Fibroblast of skin of abdomen (primary cell): ENCODE measurements around the gene ATOH8.

Experiments used
- DNase-seq: peaks from one replicate; pipeline ENCODE4 v3.0.0-alpha.2; 2013

Gene ATOH8

GRCh38 chr2:85719609-85720240 is 34.1 kb upstream of the ATOH8 start:
- no peak for DNase-seq

DNA sequence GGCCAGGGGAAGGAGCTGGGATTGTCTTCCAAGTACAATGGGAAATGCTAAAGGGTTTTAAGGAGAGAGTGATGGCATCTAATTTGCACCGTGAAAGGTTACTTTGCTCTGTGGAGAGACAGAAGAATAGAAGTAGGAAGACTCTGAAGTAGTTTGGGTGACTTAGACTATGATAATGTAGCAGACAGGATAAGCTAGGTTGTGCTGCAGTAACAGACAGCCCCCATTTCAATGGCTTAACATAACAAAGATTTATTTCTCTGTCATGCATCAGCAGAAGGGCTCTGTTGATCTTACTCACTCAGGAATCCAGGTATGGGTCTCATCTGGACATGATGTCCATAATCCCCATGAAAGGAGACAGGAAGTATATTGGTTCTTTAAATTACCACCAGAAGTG is 33.3 kb upstream of the ATOH8 start:
- DNase-seq, result no peak

- DNase-seq, result no peak
These were observed 32.1 kb upstream of the ATOH8 start for GRCh38 chr2:85721641-85722040.

DNA sequence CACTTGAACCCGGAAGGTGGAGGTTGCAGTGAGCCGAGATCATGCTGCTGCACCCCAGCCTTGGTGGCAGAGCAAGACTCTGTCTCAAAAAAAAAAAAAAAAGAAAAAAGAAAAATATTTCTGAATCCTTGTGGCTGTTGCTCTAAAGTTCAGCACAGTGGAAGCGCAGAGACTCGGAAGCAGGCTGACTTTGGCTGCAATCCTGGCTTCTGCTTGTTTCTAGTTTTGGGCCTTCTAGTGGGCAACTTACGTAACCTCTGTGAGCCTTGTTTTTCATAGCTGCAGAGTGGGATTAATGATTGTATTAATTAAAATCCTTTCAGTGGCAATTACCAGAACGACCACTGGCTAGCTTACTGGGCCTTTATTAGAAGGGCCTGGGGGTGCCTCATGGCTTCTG is 31.3 kb upstream of the ATOH8 start:
- DNase-seq, result no peak

DNA sequence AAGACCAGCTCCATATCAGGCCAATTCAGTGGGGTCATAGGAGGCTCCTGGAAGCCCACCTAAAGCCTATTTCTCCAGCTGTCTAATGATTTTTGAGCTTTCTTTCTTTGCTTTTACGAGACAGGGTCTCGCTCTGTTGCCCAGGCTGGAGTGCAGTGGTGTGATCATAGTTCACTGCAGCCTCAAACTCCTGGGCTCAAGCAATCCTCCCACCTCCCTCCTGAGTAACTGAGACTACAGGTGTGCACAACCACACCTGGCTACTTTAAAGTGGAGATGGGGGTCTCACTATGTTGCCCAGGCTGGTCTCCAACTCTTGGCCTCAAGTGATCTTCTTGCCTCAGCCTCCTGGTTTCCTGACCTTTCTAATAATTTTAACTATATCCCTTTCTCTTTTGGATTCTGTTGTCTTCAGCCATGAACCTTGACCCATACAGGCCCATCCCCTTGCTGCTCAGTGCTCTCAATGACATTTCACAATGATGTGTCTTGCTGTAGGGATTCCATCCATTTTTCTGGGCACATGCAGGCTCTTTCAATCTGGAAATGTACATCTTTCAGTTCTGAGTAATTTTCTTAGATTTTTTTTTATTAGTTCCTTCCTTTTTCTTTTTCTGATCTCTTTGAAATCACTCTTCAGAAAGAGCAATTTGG is 30.0 kb upstream of the ATOH8 start:
- DNase-seq, result peak; percentile 51

DNA sequence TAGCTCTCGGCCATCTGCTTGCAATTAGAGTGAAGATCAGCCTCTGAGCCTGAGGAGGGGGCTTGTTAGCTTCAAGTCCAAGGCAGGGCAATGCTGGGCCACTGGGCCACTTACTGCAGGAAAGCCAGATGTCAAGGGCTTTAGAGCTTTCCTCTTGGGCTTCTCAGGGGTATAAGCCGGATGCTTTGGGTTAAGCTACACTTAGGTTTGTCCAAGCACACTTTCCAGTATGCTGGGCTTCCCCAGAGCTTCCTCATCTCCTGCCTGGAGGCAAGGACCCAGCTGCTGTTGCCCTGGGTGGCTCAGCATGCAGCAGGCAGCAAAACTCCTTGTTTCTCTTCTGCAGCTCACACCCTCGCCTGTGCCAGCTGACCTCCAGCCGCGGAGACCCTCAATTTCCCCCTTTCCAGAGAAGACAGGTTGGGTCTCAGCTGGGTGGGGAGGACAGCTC is 29.0 kb upstream of the ATOH8 start:
- no peak for DNase-seq

GRCh38 chr2:85725451-85725850 is 28.3 kb upstream of the ATOH8 start:
- no peak for DNase-seq

GRCh38 chr2:85727798-85728197 is 26.0 kb upstream of the ATOH8 start:
- DNase-seq, result no peak

GRCh38 chr2:85728342-85728741 is 25.4 kb upstream of the ATOH8 start:
- no peak for DNase-seq

DNA sequence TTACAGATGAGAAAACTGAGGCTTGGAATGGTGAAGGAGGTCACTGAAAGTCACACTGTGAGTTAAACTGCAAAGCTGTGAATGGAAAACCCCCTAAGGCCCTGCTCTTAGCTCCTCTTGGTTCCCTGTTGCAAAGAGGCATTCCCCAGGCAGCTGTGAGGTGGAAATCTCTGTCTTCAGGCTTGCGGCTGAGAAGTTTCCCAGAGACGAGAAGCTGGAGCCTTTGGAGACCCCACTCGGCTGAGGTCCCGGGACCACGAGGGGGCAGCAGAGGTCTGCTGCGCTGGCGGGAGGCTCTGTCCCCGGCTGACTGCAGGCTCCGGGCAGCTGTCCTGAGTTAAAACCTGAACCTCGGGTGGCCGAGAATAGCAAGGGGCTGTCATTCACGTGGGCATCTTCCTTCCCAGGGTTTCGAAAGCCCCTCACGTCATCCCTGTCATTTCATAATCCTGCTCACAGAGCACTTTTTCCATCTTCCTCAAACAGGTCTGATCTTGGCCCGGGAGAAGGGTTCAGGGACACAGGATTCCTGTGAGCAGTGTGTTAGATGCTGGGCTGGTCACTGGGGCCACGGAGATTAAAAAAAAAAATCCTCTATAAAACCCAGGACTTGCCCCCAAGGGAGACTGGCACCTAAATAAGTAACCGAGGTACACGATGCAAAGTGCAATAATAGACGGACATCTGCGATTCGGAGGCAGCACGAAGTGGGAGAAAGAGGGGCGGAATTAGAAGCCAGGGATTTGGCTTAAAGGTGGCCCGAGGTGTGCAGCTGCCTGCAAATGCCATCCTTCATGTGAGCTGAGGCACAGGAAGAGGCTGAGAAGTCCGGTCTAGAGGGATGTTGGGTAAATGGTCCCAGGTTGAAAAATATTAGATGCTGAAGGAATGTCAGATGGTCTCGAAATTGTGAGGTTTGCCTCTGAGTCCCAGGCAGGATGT is 24.6 kb upstream of the ATOH8 start:
- DNase-seq, result peak; percentile 75

DNA sequence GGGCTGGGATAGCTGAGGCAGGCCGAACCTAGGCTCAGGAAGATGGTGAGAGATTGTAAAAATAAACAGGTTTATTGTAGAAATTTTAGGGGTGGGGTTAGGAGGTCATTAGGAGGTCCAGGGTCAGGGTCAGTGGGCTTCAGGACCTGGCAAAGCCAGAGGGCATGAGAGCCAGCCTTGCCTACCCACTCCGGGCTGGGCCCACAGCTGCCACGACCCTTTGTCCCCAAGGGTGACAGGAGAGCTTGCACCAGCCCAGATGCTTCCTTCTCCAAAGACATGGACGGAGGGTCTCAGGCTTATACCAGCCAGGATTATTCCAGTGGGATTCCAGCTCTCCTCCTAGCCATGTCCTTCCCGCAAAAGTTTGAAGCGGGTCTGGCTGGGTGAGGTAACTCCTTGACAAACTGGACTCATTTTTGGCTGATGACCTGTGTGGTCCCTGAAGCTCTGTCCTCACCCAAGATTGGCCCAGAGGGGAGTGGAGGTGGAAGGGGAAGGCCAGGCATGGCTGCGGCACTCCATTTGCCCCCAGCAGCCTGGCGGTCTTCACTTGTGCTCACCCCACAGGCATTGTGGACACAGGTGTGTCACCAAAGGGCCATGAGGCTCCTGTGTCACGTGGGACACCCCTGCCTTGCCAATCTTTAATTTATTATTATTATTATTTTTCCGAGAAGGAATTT is 23.8 kb upstream of the ATOH8 start:
- DNase-seq, result no peak

DNA sequence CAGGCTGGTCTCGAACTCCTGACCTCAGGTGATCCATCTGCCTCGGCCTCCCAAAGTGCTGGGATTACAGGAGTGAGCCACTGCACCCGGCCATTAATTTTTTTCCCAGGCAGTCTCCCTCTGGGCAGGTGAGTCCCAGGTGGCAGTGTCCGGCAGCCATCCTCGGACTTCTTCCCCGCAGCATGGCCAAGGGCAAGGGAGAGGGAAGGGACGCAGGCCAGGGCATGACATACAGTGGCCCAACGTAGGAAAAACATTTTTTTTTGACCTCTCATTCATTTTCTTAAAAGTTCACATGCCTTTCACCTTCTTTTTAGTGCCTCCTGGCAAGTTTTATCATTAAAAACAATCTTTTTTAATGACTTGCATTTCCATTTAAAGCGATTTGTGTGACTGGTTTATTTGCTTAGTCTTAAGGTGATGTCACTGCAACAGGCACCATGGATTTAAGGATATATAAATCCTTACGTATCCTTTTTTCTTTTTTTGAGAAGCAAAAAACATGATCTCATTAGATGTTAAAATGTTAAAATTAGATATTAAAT is 23.0 kb upstream of the ATOH8 start:
- DNase-seq, result no peak

DNA sequence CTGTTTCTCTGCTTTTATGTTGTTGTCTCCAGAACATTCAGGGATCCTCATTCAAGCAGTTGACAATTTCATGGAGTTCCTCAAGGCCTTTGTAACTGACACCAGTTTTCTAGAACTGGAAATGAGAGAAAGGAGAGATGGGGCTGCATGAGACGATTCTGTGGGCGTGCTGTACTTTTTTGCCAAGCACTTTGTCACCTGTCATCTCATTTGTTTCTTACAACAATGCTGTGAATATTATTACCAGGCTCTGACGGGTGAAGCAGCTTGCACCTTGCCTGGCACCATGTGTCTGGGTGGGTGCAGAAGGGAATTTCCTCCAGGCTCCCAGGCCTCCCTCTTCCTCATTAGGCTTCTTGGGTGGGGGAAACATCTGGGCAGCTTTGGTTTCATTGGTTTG is 22.2 kb upstream of the ATOH8 start:
- no peak for DNase-seq

DNA sequence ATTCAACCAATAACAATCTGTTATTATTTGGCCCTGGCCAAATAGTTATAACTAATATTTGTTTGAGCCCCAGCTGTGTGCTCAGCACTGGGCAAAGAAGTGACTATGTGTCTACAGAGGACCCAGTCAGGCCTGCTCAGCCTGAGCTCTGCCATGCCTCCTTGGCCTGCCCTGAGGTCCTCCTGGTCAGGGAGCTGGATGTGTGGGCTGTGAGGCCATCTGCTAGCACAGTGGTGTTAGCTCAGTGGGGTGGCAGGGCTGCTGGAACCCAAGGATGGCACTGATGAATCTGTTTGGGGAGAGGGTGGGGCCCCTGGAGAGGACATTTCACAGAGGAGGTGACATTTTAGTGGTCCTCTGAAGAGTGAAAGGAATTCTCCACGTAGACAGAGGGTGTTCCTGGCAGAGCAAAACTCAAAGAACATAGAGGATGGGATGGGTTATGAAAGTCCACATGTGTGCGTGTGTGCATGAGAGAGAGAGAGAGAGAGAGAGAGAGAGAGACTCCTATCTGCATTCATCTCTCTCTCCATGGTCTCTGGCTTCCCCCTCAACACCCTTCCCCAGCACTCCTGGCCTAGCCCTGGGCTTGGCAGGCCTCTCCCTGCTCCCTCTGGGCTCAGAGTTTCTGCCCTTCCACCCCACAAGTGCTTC is 21.2 kb upstream of the ATOH8 start:
- DNase-seq, result no peak

- no peak for DNase-seq
These were observed 20.4 kb upstream of the ATOH8 start for GRCh38 chr2:85733121-85733960.

DNA sequence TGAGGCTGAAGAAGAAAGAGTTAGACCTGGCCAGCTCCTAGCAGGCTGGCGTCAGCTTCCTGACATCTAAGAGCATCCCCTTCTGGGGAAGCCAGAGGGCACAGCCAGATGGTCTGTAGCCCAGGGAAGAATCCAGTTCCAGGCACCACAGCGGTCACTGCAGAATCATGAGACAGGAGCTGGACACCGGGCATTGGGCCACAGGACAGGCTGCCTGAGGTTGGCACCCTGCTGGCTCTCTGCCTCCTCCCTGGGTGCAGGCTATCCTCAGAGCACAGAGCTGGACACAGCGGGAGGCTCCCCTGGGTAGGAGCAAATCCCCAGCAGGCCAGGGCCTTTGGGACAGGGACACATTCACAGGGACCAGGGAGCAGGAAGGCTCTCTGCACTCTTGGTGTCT is 19.8 kb upstream of the ATOH8 start:
- DNase-seq, result no peak

- peak; percentile 51 for DNase-seq
These were observed 18.7 kb upstream of the ATOH8 start for GRCh38 chr2:85734942-85735608.

DNA sequence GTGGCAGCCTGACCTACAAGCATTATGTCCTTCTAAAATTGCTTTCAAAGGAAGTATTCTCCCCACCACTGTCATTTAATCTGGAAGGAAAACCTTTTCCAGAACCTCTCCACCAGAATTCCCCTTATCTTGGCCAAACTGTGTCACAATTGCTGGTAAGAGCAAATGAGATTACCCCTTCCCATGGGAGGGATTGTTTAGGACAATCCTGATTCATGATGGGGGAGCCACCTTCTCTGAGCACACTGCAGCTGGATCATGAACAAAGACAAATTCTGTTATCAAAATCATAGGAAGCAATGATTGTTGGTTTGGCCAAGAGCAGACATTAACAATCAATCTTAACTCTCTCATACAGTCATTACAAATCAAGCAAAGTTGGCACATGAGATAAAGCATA is 18.1 kb upstream of the ATOH8 start:
- DNase-seq, result no peak

GRCh38 chr2:85736456-85737355 is 17.1 kb upstream of the ATOH8 start:
- no peak for DNase-seq
